ENCODE measurements around the gene PCSK6. TPM values are rescaled to one million over a fixed set of nuclear protein-coding genes. Genes with fewer than 3 reads are reported as not detected.

Gene PCSK6
- total and polyA plus RNA-seq, 2 of the 8 experiments (the other 6 are each of a cell fraction or from before 2014, with no cell fraction given): 1.9 to 4.0 TPM

GRCh38 chr15:101532865-101533264 lies 43.4 kb upstream of the PCSK6 start (continued):
- TF ChIP-seq NANOG (IDR thresholded peaks at IDR 0.05; ENCODE audit: insufficient read depth, low read depth, low read length, poor library complexity, severe bottlenecking) (no peak), GTF2F1 (IDR thresholded peaks at IDR 0.05; ENCODE audit: borderline replicate concordance, low read depth, low read length) (no peak)

Measured in H1 (cell line).